T-helper 1 cell treated with Interleukin-12 subunit alpha and Interleukin-12 subunit beta and Interleukin-4 antibody, amounts not matched to agents 30 μg/mL and 1 μg/mL, for 36 hours (primary cell): ENCODE measurements around the gene PPP1R15A.
"Not testable (repeated sequence)": the region's sequence is repeated elsewhere in the genome, so short reads cannot be mapped to it uniquely, and the experiment has no call there.

Source experiments
- H3K27ac Mint-ChIP-seq: one replicate; pipeline ENCODE4 v1.8.0; 2021; ENCODE audit warnings: mild to moderate bottlenecking, mixed read lengths
- H3K27me3 Mint-ChIP-seq: one replicate; pipeline ENCODE4 v1.8.0; 2021; ENCODE audit warnings: low read depth, mixed read lengths
- H3K36me3 Mint-ChIP-seq: one replicate; pipeline ENCODE4 v1.8.0; 2021; ENCODE audit warnings: low read depth, mixed read lengths
- H3K4me1 Mint-ChIP-seq: one replicate; pipeline ENCODE4 v1.8.0; 2021; ENCODE audit warnings: low read depth, mixed read lengths
- H3K4me3 Mint-ChIP-seq: one replicate; pipeline ENCODE4 v1.8.0; 2021; ENCODE audit warnings: mild to moderate bottlenecking, moderate library complexity, mixed read lengths
- H3K9me3 Mint-ChIP-seq: one replicate; pipeline ENCODE4 v1.8.0; 2021; ENCODE audit warnings: mixed read lengths

The PPP1R15A gene

DNA sequence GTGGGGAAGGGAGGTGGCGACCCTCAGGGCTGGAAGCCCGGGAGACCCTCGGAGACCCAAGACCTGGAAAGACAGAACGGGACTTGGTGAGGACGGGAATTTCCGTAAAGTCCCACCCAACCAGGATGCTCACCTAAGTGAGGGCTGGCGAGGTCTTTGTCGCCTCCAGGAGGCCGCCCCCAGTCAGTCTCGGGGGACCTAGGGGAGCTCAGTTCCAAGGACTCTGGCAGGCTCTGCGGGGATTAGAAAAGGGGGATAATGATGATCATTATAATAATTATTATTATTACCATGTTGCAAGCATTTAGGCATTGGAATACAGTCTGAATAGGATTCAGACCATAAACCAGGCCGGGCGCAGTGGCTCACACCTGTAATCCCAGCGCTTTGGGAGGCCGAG is 26.8 kb upstream of the PPP1R15A start:
- Mint-ChIP-seq H3K4me3 (no peak overlapping the region), H3K4me1 (no peaks in the 10 kb centered on the region), H3K36me3 (no peaks in the 10 kb centered on the region), H3K27me3 (no peaks in the 10 kb centered on the region), H3K27ac (no peak overlapping the region), H3K9me3 (no peaks in the 10 kb centered on the region)

DNA sequence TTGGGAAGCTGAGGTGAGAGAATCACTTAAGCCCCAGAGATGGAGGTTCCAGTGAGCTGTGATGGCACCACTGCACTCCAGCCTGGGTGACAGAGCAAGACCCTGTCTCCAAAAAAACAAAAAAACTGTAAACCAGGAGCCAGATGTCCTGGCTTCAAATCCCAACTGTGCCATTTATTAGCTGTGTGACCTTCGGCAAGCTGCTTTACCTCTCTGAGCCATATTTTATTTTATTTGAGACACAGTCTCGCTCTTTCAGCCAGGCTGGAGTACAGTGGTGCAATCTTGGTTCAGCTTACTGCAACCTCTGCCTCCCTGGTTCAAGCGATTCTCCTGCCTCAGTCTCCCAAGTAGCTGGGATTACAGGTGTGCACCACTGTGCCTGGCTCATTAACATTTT is 25.6 kb upstream of the PPP1R15A start:
- not testable (repeated sequence) for H3K4me3 Mint-ChIP-seq, H3K4me1 Mint-ChIP-seq, H3K27me3 Mint-ChIP-seq, H3K9me3 Mint-ChIP-seq, H3K36me3 Mint-ChIP-seq, H3K27ac Mint-ChIP-seq

DNA sequence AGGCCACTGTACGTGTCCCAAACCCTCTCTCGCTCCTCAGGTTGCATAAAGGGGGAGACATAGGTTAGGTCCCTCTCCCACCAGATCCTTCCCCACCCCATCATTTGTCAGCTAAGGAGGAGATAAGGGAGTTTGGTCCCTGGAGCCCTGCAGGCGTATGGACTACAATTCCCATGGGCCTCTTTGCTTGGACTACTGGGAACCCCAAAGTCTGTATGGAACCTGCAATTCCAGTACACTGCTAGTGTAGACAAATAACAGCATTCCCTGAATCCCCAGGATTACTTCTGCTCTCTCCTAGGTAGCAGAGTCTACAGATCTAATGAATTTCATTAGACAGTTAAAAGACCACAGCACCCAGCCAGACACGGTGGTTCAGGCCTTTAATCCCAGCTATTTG is 19.9 kb upstream of the PPP1R15A start:
- Mint-ChIP-seq H3K4me1 (no peaks in the 10 kb centered on the region), H3K4me3 (no peak overlapping the region), H3K27ac (no peak overlapping the region), H3K27me3 (no peaks in the 10 kb centered on the region), H3K9me3 (no peaks in the 10 kb centered on the region), H3K36me3 (no peaks in the 10 kb centered on the region)

DNA sequence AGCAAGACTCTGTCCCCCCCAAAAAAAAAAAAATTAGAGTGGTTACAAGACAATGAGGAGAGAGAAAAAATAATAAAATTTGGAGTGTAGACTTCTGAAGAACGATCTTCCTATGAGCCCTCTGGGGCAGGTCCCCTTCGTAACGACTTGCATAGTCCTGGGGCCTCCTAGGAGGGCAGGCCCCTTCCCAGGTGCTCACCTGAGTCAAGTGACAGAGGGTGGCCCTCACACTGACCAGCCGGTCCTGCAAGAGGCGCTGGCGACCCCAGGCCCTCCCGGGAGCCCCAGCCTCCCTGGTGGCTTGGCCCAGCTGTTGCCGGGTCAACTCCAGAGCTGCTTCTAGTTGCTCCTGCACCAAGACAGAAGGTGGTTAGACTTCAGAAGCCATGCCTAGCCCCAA is 18.7 kb upstream of the PPP1R15A start:
- Mint-ChIP-seq H3K4me1 (no peaks in the 10 kb centered on the region), H3K27ac (no peak overlapping the region), H3K4me3 (no peak overlapping the region), H3K9me3 (no peaks in the 10 kb centered on the region), H3K36me3 (no peaks in the 10 kb centered on the region), H3K27me3 (no peaks in the 10 kb centered on the region)

DNA sequence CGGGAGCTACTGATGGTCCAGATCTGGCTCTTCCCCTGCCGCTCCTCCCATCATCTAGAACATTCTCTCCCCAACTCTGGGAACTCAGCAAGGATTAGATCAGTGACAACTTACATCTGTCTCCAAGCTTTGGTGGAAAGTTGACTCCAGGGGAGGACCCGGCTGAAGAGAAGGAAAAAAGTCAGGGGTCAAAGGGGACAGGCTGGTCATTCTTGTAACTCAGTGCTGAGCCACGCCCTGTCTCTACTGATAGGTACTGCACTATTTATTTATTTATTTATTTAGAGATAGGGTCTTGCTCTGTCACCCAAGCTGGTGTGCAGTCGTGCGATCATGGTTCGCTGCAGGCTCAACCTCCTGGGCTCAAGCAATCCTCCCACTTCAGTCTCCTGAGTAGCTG is 18.1 kb upstream of the PPP1R15A start:
- H3K4me1 Mint-ChIP-seq: peaks cover 1% of the 10 kb centered on the region
- no peaks in the 10 kb centered on the region for H3K27me3 Mint-ChIP-seq
- H3K36me3 Mint-ChIP-seq: no peaks in the 10 kb centered on the region
- no peaks in the 10 kb centered on the region for H3K9me3 Mint-ChIP-seq
- H3K27ac Mint-ChIP-seq: no peak overlapping the region
- no peak overlapping the region for H3K4me3 Mint-ChIP-seq

DNA sequence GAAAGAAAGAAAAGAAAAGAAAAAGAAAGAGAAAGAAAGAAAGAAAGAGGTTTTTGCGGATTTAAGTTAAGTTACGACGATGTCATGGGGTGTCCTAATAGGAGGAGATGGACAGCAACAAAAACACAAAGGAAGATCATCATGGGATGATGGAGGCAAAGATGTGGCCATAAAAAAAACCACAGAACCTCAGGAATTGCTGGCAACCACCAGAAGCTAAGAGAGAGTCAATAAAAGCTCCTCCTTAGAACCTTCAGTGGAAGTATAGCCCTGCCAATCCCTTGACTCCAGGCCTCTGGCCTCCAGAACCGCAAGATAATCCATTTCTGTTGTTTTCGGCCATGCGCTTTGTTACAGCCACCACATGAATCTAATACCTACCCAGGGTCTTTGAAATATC is 15.3 kb upstream of the PPP1R15A start:
- H3K4me1 Mint-ChIP-seq: peaks cover 2% of the 10 kb centered on the region
- H3K36me3 Mint-ChIP-seq: no peaks in the 10 kb centered on the region
- no peaks in the 10 kb centered on the region for H3K9me3 Mint-ChIP-seq
- no peak overlapping the region for H3K27ac Mint-ChIP-seq
- no peaks in the 10 kb centered on the region for H3K27me3 Mint-ChIP-seq
- H3K4me3 Mint-ChIP-seq: no peak overlapping the region

DNA sequence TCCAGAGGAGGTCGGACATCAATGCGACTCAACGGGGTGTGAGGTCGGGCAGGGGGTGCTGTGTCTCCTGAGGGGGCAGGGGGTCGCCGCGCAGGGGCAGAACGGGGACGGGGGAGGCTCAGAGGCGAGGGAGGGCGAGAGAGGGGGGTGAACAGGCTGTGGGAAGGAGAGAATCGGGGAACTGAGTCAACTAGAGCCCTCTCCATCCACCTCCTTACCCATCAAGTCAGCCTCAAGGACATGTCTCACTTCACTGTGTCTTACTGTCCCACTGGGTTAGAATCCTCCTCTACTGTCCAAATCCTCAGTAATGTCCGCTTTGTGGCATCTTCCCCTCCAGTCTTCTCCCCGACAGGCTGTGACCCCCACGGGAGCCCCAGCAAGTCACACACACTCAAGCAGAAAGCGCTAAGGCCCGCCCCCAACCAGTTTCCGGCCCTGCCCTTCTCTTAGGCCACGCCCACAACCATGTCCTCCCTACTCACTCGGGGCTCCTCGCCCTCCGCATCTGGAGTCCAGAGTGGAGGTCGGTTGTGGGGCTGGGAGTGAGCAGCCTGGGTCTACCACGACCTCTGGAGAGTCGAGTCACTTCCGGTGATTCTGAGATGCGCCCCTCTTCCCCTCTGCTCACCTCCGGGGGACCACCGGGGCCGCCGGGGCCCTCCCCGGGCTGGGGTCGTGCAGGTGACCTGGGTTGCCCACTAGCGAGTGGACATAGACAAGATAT is 13.1 kb upstream of the PPP1R15A start:
- Mint-ChIP-seq H3K27me3 (no peaks in the 10 kb centered on the region), H3K36me3 (no peaks in the 10 kb centered on the region), H3K4me3 (peak overlapping the region; percentile 89), H3K27ac (peak overlapping the region; percentile 88), H3K9me3 (no peaks in the 10 kb centered on the region), H3K4me1 (peaks cover 2% of the 10 kb centered on the region)

DNA sequence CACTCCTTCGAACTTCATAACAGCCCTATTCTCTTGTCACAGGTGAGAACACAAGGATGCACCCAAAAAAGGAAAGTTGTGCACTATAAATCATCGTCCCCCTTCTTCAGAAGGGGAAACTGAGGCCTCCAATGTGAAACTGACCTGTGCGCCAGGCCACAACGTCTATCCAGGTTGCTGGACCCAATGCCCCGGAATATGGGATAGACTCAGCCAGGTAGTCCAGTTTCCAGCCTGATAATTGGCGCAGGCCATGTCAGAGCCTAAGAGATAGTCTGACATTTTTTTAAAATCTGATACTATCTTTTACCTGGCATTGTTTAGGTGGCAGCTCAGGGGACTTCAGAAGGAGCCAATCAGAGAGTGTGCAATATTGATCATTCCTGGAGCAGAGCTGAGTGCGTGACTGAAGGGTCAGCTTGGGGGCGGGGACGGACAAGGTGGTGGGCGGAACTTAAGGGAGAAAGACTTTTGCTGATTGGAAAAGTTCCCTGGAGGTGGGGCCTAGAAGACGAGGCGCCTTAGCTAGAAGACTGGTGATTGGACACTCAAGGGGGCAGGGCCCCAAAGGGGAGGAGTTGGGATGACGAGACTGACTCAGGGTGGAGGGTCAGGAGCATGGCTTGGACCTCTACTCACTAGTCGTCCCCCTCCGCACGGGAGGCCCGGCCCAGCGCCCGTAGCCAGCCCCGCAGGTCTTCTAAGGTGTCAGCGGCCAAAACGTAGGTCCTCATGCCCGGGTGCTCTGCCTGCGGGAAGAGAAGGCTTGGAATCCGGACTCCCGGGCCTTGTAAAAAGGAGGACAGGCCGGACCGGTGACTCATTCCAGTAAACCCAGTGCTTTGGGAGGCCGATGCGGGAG is 12.3 kb upstream of the PPP1R15A start:
- Mint-ChIP-seq H3K4me3 (no peak overlapping the region), H3K36me3 (no peaks in the 10 kb centered on the region), H3K4me1 (peaks cover 2% of the 10 kb centered on the region), H3K9me3 (no peaks in the 10 kb centered on the region), H3K27ac (peak overlapping the region; percentile 65), H3K27me3 (no peaks in the 10 kb centered on the region)

DNA sequence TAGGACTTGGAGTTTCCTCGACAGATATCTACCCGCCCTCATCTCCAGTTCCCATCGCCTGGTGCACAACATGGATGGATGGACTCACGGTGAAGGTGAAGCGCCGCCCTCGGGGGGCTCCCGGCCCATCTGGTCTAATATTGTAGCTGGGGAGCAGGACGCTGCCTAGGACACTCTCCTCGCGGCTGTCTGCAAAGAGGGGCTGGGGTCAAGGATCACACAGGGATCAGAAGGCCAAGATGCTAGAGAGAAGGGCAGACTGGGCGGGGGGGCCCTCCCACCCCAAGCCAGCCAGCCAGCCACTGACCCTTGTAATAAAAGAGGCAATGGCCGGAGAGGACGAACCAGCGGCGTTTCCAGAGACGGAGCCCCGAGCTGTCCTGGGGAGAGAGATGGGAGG is 10.9 kb upstream of the PPP1R15A start:
- Mint-ChIP-seq H3K4me3 (no peak overlapping the region), H3K36me3 (no peaks in the 10 kb centered on the region), H3K9me3 (no peaks in the 10 kb centered on the region), H3K27ac (no peak overlapping the region), H3K27me3 (no peaks in the 10 kb centered on the region), H3K4me1 (peaks cover 2% of the 10 kb centered on the region)

DNA sequence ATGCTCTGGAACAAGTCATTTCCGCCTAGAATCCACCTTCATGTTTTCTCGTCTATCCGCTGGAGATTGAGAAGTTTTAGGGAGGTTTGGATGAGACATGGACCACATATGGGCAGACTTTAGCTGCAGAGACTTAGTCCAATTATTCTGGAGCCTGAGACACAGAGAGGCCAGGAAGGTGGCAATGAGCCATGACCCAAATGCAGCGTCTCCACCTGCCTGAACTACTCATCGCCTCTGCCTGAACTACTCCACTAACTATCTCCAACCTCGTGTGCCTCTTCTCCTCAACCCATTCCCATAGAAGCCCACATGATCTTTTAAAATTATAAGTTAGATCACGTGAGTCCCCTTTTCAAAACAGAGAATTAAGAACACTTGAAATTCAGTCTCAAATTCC is 9.4 kb upstream of the PPP1R15A start:
- H3K27me3 Mint-ChIP-seq: peaks cover 4% of the 10 kb centered on the region
- H3K27ac Mint-ChIP-seq: no peak overlapping the region
- H3K4me3 Mint-ChIP-seq: no peak overlapping the region
- H3K4me1 Mint-ChIP-seq: peaks cover 2% of the 10 kb centered on the region
- H3K9me3 Mint-ChIP-seq: no peaks in the 10 kb centered on the region
- no peaks in the 10 kb centered on the region for H3K36me3 Mint-ChIP-seq

DNA sequence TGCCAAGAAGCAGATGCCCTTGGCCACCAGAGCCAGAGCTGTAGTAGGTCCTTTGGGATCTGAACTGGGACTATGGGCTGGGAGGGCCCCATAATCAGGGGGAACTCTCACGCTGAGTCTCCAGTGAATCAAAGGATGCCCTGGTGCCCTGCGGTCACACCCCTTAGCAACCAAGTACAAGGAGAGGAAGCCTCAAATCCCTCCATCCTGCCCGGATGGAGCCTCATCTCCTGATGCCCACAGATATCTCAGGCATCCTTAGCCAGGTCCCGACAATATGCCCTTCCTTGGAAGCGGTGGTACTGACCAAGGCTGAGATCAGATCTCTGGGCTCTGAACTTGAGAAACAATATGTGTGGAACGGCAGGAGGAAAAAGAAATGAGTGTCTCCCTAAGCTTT is 5.5 kb upstream of the PPP1R15A start:
- H3K9me3 Mint-ChIP-seq: no peaks in the 10 kb centered on the region
- no peak overlapping the region for H3K27ac Mint-ChIP-seq
- H3K27me3 Mint-ChIP-seq: peaks cover 10% of the 10 kb centered on the region
- H3K36me3 Mint-ChIP-seq: no peaks in the 10 kb centered on the region
- no peak overlapping the region for H3K4me3 Mint-ChIP-seq
- H3K4me1 Mint-ChIP-seq: peaks cover 4% of the 10 kb centered on the region

DNA sequence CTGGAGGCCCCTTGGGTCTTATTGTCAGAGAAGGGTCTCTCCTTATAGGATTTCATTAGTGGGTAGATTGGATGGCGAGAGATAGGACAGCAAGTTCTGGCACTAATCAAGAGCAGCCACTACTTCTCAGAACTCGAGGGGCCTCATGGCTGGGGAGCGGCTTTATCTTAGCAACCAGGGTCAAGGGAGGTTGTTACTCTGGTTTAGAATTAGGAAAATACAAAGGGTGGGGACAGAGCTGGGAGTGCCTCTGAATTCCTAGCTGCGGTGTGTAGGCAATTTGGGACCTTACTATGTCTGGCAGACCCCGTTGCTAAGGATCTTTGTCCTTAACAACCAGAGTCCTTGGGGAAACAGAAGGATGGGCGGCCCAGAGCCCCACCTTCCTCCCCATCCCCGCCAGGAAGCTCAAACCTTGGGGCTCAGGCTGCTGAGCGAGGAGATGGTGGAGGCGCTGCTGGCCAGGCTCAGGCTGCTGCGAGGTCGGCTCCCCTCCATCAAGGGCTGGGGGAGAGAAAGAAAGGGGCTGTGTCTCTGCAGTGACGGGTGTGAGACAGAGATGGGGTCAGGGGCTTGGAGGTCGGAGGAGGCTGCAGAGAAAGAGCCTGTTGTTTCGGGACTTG is 5.0 kb upstream of the PPP1R15A start:
- H3K4me1 Mint-ChIP-seq: peaks cover 7% of the 10 kb centered on the region
- no peaks in the 10 kb centered on the region for H3K9me3 Mint-ChIP-seq
- no peak overlapping the region for H3K27ac Mint-ChIP-seq
- H3K4me3 Mint-ChIP-seq: no peak overlapping the region
- H3K36me3 Mint-ChIP-seq: peaks cover under 1% of the 10 kb centered on the region
- H3K27me3 Mint-ChIP-seq: peaks cover 10% of the 10 kb centered on the region

DNA sequence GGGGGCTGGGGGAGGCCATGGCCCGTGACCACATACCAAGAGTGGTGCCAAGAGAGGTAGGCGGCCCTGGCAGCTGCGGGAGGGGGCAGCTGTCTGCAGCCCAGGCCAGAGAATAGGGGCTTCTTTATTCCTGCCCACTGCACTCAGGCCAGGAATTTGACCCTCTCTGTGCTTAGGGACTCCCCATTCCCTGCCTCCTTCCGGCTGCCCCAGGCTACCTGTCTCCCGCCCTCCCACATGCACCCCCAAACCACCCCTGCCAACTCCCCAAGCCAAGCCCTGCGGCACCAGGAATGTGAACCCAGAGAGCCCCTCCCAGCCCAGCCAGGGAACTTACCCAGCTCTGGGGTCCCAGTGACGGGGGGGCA is 4.5 kb upstream of the PPP1R15A start:
- Mint-ChIP-seq H3K27me3 (peaks cover 10% of the 10 kb centered on the region), H3K36me3 (peaks cover 4% of the 10 kb centered on the region), H3K4me1 (peaks cover 11% of the 10 kb centered on the region), H3K27ac (no peak overlapping the region), H3K9me3 (no peaks in the 10 kb centered on the region), H3K4me3 (no peak overlapping the region)

DNA sequence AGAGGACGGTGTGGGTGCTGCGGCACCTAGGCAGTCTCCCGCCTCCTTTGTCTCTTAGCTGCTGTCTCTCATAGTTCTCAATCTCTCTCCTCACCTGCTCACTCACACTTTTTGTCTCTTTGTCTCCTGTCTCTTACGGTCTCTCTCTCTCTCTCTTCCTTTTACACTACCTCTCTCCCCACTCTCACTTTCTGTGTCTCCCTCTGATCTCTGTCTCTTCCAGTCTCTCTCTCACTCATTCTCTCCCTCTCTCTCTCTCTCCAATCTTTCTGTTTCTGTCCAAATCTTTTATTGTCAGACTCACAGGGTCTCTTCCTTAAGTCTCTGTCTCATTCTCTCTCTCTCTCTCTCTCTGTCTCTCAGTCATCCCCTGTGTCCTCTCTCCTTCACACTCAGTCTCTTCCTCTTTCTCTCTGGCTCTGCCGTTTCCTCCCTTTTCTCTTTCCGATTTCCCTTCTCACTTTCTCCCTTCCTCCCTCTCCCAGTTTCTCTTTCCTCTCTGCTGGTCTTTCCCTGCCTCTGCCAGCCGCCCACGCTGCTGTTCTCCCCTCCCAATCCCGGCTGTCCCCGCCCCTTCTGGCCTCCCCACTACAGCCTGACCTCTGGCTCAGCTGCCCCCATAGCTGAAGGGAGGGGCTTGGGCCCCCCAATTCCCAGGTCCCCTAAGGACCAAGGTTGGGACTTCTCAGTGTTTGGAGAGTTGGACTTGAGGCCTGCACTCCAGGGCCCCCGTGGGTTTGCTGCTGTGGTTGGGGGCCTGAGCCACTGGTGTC is 3.9 kb upstream of the PPP1R15A start, which contains the start of gene PLEKHA4:
PLEKHA4 (minus strand) TSS at position 504 of the 773 bp plus-strand sequence. CDS start 997 bp downstream, outside the sequence.
- Mint-ChIP-seq H3K27ac (peak within 1 kb of the TSS; percentile 7), H3K9me3 (no peaks in the 10 kb centered on the region), H3K27me3 (peaks cover 10% of the 10 kb centered on the region), H3K36me3 (peaks cover 10% of the 10 kb centered on the region), H3K4me1 (peaks cover 17% of the 10 kb centered on the region), H3K4me3 (no peak within 1 kb of the TSS)
